SK-N-SH treated with all-trans-retinoic acid at 6 μM for 48 hours (cell line): ENCODE measurements around the gene LEP.

Experiments
- ATAC-seq: fragments of 200-7000 bp; cut with Tn5 transposase; 3 replicates; pipeline ENCODE4 v1.9.1; 2020; ENCODE audit warnings: mild to moderate bottlenecking, moderate library complexity
- ARNTL ChIP-seq: fragments of 450-650 bp; formaldehyde crosslinking; IDR thresholded peaks from 2 replicates; pipeline ENCODE4 v1.5.0; 2020; ENCODE audit warnings: low read depth, mild to moderate bottlenecking, moderate library complexity, borderline replicate concordance
- BACH2 ChIP-seq: fragments of 250-450 bp; sonication (Bioruptor Pico); IDR thresholded peaks from 2 replicates; pipeline ENCODE4 v1.9.0; 2021; ENCODE audit warnings: mild to moderate bottlenecking, borderline replicate concordance
- CSDC2 ChIP-seq: fragments of 250-450 bp; sonication (Bioruptor Pico); IDR thresholded peaks from 2 replicates; pipeline ENCODE4 v1.5.0; 2020; ENCODE audit warnings: mild to moderate bottlenecking, moderate library complexity
- ESRRG ChIP-seq: fragments of 250-450 bp; sonication (Bioruptor Pico); IDR thresholded peaks from 2 replicates; pipeline ENCODE4 v1.6.1; 2021; ENCODE audit warnings: mild to moderate bottlenecking
- GLIS3 ChIP-seq: fragments of 250-450 bp; sonication (Bioruptor Pico); IDR thresholded peaks from 2 replicates; pipeline ENCODE4 v1.5.0; 2020; ENCODE audit warnings: mild to moderate bottlenecking, moderate library complexity
- ISL1 ChIP-seq: fragments of 250-450 bp; sonication (Bioruptor Pico); IDR thresholded peaks from 2 replicates; pipeline ENCODE4 v2.1.2; 2022; ENCODE audit warnings: mild to moderate bottlenecking, moderate library complexity
- OSR1 ChIP-seq: fragments of 250-450 bp; sonication (Bioruptor Pico); IDR thresholded peaks from 2 replicates; pipeline ENCODE4 v1.8.0; 2022; ENCODE audit warnings: moderate library complexity, mild to moderate bottlenecking, inconsistent platforms
- PPARA ChIP-seq: fragments of 250-450 bp; sonication (Bioruptor Pico); IDR thresholded peaks from 2 replicates; pipeline ENCODE4 v1.5.0; 2020; ENCODE audit warnings: mild to moderate bottlenecking, borderline replicate concordance
- RARB ChIP-seq: fragments of 250-450 bp; sonication (Bioruptor Pico); IDR thresholded peaks from 2 replicates; pipeline ENCODE4 v1.8.0; 2021; ENCODE audit warnings: mild to moderate bottlenecking, moderate library complexity
- SNAI2 ChIP-seq: fragments of 250-450 bp; sonication (Bioruptor Pico); IDR thresholded peaks from 2 replicates; pipeline ENCODE4 v1.5.0; 2020; ENCODE audit warnings: mild to moderate bottlenecking, moderate library complexity
- TCF4 ChIP-seq: fragments of 250-450 bp; sonication (Bioruptor Pico); IDR thresholded peaks from 2 replicates; pipeline ENCODE4 v1.8.0; 2021; ENCODE audit warnings: mild to moderate bottlenecking, moderate library complexity, borderline replicate concordance
- TOX ChIP-seq: fragments of 250-450 bp; sonication (Bioruptor Pico); IDR thresholded peaks from 2 replicates; pipeline ENCODE4 v1.8.0; 2021; ENCODE audit warnings: mild to moderate bottlenecking, moderate library complexity, borderline replicate concordance
- ZFP3 ChIP-seq: fragments of 250-450 bp; sonication (Bioruptor Pico); IDR thresholded peaks from 2 replicates; pipeline ENCODE4 v1.5.0; 2020; ENCODE audit warnings: mild to moderate bottlenecking, moderate library complexity
- ZFP30 ChIP-seq: fragments of 450-650 bp; formaldehyde crosslinking; IDR thresholded peaks from 2 replicates; pipeline ENCODE4 v1.5.0; 2022; ENCODE audit warnings: mild to moderate bottlenecking, moderate library complexity
- ZNF565 ChIP-seq: fragments of 450-650 bp; formaldehyde crosslinking; conservative IDR thresholded peaks from 2 replicates; pipeline ENCODE4 v1.5.0; 2020; ENCODE audit warnings: low read depth, mild to moderate bottlenecking, moderate library complexity
- ZNF70 ChIP-seq: fragments of 450-650 bp; formaldehyde crosslinking; IDR thresholded peaks from 2 replicates; pipeline ENCODE4 v1.5.0; 2020; ENCODE audit warnings: mild to moderate bottlenecking, moderate library complexity
- ZNF8 ChIP-seq: fragments of 450-650 bp; formaldehyde crosslinking; IDR thresholded peaks from 2 replicates; pipeline ENCODE4 v1.5.0; 2020; ENCODE audit warnings: mild to moderate bottlenecking, moderate library complexity
- TF ChIP-seq, protein P1 (sequence below): fragments of 250-450 bp; sonication (Bioruptor Pico); IDR thresholded peaks from 2 replicates; pipeline ENCODE4 v1.8.0; 2021; ENCODE audit warnings: low read depth, mild to moderate bottlenecking, moderate library complexity, borderline replicate concordance
- TF ChIP-seq, protein P2 (sequence below): fragments of 250-450 bp; sonication (Bioruptor Pico); IDR thresholded peaks from 2 replicates; pipeline ENCODE4 v1.5.1; 2020; ENCODE audit warnings: low read depth, mild to moderate bottlenecking, moderate library complexity
- TF ChIP-seq, protein P3 (sequence below): fragments of 250-450 bp; sonication (Bioruptor Pico); IDR thresholded peaks from 2 replicates; pipeline ENCODE4 v1.5.1; 2021; ENCODE audit warnings: mild to moderate bottlenecking, moderate library complexity
- TF ChIP-seq, protein P4 (sequence below): fragments of 250-450 bp; sonication (Bioruptor Pico); IDR thresholded peaks from 2 replicates; pipeline ENCODE4 v1.5.0; 2020; ENCODE audit warnings: mild to moderate bottlenecking, moderate library complexity

Gene LEP

DNA sequence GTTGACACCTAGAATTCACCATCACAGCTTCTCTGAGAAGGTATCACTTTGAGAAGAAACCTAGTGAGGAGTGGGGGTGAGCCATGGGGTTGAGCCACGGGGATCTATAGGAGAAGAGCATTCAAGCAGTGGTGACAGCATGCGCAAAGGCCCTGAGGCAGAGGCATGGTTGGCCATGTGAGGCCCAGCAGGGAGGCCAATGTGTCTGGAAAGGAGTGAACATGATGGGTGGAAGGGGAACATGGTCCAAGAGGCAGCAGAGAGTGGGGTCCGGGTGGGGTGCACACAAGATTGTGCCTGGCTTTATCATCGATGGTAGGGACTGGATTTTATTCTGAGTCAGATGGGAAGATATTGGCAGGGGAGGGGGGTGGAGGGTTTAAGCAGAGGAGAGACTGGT, 36.0 kb upstream of the LEP start:
- no peak for TF ChIP-seq TCF4 (CRISPR knock-in tag)
- TF ChIP-seq BACH2 (CRISPR knock-in tag): no peak
- no peak for TF ChIP-seq OSR1
- TF ChIP-seq, protein P1, sequence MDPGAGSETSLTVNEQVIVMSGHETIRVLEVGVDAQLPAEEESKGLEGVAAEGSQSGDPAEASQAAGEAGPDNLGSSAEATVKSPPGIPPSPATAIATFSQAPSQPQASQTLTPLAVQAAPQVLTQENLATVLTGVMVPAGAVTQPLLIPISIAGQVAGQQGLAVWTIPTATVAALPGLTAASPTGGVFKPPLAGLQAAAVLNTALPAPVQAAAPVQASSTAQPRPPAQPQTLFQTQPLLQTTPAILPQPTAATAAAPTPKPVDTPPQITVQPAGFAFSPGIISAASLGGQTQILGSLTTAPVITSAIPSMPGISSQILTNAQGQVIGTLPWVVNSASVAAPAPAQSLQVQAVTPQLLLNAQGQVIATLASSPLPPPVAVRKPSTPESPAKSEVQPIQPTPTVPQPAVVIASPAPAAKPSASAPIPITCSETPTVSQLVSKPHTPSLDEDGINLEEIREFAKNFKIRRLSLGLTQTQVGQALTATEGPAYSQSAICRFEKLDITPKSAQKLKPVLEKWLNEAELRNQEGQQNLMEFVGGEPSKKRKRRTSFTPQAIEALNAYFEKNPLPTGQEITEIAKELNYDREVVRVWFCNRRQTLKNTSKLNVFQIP (CRISPR knock-in tag): no peak
- no peak for TF ChIP-seq GLIS3 (CRISPR knock-in tag)
- TF ChIP-seq ZNF565 (CRISPR knock-in tag): no peak
- TF ChIP-seq ARNTL (CRISPR knock-in tag): no peak
- no peak for TF ChIP-seq ZNF8
- no peak for TF ChIP-seq TOX (CRISPR knock-in tag)
- TF ChIP-seq ESRRG (CRISPR knock-in tag): no peak
- TF ChIP-seq CSDC2 (CRISPR knock-in tag): no peak
- no peak for TF ChIP-seq ISL1 (CRISPR knock-in tag)
- TF ChIP-seq ZFP3 (CRISPR knock-in tag): no peak
- no peak for TF ChIP-seq PPARA (CRISPR knock-in tag)
- TF ChIP-seq, protein P2, sequence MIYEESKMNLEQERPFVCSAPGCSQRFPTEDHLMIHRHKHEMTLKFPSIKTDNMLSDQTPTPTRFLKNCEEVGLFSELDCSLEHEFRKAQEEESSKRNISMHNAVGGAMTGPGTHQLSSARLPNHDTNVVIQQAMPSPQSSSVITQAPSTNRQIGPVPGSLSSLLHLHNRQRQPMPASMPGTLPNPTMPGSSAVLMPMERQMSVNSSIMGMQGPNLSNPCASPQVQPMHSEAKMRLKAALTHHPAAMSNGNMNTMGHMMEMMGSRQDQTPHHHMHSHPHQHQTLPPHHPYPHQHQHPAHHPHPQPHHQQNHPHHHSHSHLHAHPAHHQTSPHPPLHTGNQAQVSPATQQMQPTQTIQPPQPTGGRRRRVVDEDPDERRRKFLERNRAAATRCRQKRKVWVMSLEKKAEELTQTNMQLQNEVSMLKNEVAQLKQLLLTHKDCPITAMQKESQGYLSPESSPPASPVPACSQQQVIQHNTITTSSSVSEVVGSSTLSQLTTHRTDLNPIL (CRISPR knock-in tag): no peak
- no peak for TF ChIP-seq ZNF70
- TF ChIP-seq, protein P3, sequence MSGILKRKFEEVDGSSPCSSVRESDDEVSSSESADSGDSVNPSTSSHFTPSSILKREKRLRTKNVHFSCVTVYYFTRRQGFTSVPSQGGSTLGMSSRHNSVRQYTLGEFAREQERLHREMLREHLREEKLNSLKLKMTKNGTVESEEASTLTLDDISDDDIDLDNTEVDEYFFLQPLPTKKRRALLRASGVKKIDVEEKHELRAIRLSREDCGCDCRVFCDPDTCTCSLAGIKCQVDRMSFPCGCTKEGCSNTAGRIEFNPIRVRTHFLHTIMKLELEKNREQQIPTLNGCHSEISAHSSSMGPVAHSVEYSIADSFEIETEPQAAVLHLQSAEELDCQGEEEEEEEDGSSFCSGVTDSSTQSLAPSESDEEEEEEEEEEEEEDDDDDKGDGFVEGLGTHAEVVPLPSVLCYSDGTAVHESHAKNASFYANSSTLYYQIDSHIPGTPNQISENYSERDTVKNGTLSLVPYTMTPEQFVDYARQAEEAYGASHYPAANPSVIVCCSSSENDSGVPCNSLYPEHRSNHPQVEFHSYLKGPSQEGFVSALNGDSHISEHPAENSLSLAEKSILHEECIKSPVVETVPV: no peak
- TF ChIP-seq SNAI2 (CRISPR knock-in tag): no peak
- ATAC-seq: no peak

DNA sequence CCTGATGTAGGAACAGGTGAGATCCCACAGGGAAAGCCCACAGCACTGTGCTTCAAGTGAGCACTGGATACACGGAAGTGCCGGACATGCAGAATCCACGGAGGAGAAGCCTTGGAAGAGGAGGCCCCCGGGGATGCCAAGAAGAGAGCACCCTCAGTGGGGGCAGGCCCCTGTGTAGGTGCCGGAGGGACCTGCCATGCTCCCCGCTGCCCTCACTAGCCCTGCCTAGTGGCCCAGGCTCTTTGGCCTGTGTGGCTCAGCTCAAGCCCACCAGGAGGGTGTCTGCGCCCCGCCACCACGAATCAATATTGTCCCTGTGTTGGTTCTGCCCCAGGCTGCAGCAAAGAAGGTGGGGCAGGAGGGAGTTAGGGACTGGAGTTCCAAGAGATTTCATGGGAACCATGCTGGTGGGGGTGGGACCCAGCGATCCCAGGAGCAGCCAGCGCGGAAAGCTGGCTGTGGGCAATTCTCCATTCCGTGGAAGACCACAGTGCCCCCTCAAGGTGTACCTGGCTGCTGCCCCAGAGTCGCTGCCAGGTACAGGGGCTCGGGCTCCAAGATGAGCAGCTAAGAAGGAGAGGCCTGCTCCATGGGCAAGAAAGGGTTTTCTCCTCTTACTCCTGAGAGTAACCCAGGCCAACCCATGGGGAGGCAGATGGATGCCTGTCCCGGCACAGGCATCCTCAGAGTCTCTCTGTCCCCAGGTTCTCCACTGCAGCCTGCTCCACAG, 34.9 kb upstream of the LEP start:
- ATAC-seq: no peak
- TF ChIP-seq OSR1: no peak
- no peak for TF ChIP-seq RARB (CRISPR knock-in tag)
- TF ChIP-seq ZFP30 (CRISPR knock-in tag): no peak
- TF ChIP-seq, protein P1 (CRISPR knock-in tag): no peak
- no peak for TF ChIP-seq TOX (CRISPR knock-in tag)
- TF ChIP-seq ZNF70: no peak
- TF ChIP-seq, protein P4, sequence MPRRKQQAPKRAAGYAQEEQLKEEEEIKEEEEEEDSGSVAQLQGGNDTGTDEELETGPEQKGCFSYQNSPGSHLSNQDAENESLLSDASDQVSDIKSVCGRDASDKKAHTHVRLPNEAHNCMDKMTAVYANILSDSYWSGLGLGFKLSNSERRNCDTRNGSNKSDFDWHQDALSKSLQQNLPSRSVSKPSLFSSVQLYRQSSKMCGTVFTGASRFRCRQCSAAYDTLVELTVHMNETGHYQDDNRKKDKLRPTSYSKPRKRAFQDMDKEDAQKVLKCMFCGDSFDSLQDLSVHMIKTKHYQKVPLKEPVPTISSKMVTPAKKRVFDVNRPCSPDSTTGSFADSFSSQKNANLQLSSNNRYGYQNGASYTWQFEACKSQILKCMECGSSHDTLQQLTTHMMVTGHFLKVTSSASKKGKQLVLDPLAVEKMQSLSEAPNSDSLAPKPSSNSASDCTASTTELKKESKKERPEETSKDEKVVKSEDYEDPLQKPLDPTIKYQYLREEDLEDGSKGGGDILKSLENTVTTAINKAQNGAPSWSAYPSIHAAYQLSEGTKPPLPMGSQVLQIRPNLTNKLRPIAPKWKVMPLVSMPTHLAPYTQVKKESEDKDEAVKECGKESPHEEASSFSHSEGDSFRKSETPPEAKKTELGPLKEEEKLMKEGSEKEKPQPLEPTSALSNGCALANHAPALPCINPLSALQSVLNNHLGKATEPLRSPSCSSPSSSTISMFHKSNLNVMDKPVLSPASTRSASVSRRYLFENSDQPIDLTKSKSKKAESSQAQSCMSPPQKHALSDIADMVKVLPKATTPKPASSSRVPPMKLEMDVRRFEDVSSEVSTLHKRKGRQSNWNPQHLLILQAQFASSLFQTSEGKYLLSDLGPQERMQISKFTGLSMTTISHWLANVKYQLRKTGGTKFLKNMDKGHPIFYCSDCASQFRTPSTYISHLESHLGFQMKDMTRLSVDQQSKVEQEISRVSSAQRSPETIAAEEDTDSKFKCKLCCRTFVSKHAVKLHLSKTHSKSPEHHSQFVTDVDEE: no peak
- no peak for TF ChIP-seq SNAI2 (CRISPR knock-in tag)
